Measurements from ENCODE around the gene RNF144A.

The RNF144A gene

GRCh38 chr2:6947929-6948676 lies 30.9 kb downstream of the RNF144A start:
- DNase-seq (ENCODE audit: low read depth), result no peak

- DNase-seq (ENCODE audit: low read depth), result no peak
Measured at GRCh38 chr2:6948677-6949351, 31.6 kb downstream of the RNF144A start.

GRCh38 chr2:6951046-6951445 lies 33.8 kb downstream of the RNF144A start:
- DNase-seq (ENCODE audit: low read depth), result no peak

GRCh38 chr2:6952101-6952500 lies 34.9 kb downstream of the RNF144A start:
- DNase-seq (ENCODE audit: low read depth), result no peak

GRCh38 chr2:6954586-6954985 lies 37.4 kb downstream of the RNF144A start:
- no peak for DNase-seq (ENCODE audit: low read depth)

- DNase-seq (ENCODE audit: low read depth), result no peak
Measured at GRCh38 chr2:6955511-6956136, 38.4 kb downstream of the RNF144A start.

GRCh38 chr2:6956566-6956965 lies 39.4 kb downstream of the RNF144A start:
- DNase-seq (ENCODE audit: low read depth), result no peak

GRCh38 chr2:6957031-6957714 lies 40.0 kb downstream of the RNF144A start:
- no peak for DNase-seq (ENCODE audit: low read depth)

- no peak for DNase-seq (ENCODE audit: low read depth)
Measured at GRCh38 chr2:6957910-6958615, 40.9 kb downstream of the RNF144A start.

- no peak for DNase-seq (ENCODE audit: low read depth)
Measured at GRCh38 chr2:6958616-6959235, 41.5 kb downstream of the RNF144A start.

GRCh38 chr2:6959751-6960150 lies 42.5 kb downstream of the RNF144A start:
- DNase-seq (ENCODE audit: low read depth), result no peak

- DNase-seq (ENCODE audit: low read depth), result no peak
Measured at GRCh38 chr2:6960659-6961058, 43.4 kb downstream of the RNF144A start.

GRCh38 chr2:6963727-6964126 lies 46.5 kb downstream of the RNF144A start:
- DNase-seq (ENCODE audit: low read depth), result no peak

- DNase-seq (ENCODE audit: low read depth), result no peak
Measured at GRCh38 chr2:6965071-6965795, 48.0 kb downstream of the RNF144A start.

GRCh38 chr2:6966446-6966940 lies 49.3 kb downstream of the RNF144A start:
- no peak for DNase-seq (ENCODE audit: low read depth)

- no peak for DNase-seq (ENCODE audit: low read depth)
Measured at GRCh38 chr2:6967301-6967700, 50.1 kb downstream of the RNF144A start.

- DNase-seq (ENCODE audit: low read depth), result no peak
Measured at GRCh38 chr2:6968319-6969100, 51.3 kb downstream of the RNF144A start.

GRCh38 chr2:6970551-6970950 lies 53.3 kb downstream of the RNF144A start:
- no peak for DNase-seq (ENCODE audit: low read depth)

GRCh38 chr2:6970976-6971480 lies 53.8 kb downstream of the RNF144A start:
- DNase-seq (ENCODE audit: low read depth), result no peak

GRCh38 chr2:6971502-6971901 lies 54.3 kb downstream of the RNF144A start:
- DNase-seq (ENCODE audit: low read depth), result no peak
